HT1080 (cell line): ENCODE data around the gene PPP2R2C. TPM values are rescaled to one million over a fixed set of nuclear protein-coding genes. Genes with fewer than 3 reads are reported as not detected.

ENCODE experiments used
- DNase-seq: peaks from one replicate; pipeline ENCODE4 v3.0.0-alpha.2; 2015; ENCODE audit warnings: low read depth
- polyA plus RNA-seq, 2 experiments: library from polyadenylated mRNA; depleted of rRNA; stranded (reverse); fragments of >200 nt; gene quantifications; 2 replicates each; pipeline ENCODE4 v1.2.3, GENCODE V29; 2015
- total RNA-seq: library from RNA; depleted of rRNA; stranded (reverse); fragments of >200 nt; shearing (Covaris generic); gene quantifications from 2 replicates; pipeline ENCODE4 v1.2.3, GENCODE V29; 2014; rRNA removed

PPP2R2C gene
- total RNA-seq, result 23.5 and 31.7 TPM in 2 replicates
- polyA plus RNA-seq (2015; cell fraction: cytosol; rRNA removed), result 1.4 and 1.7 TPM in 2 replicates
- 0.81 and 0.86 TPM in 2 replicates for polyA plus RNA-seq (2015; cell fraction: nucleus; rRNA removed)

GRCh38 chr4:6472387-6473263 is at the start of gene PPP2R2C:
PPP2R2C (minus strand) TSS chr4:6472614; CDS start chr4:6472229, 385 bp downstream.
- no peak for DNase-seq

- DNase-seq, result no peak
Observed at GRCh38 chr4:6520978-6521377, 48.6 kb upstream of the PPP2R2C start.

GRCh38 chr4:6520051-6520636 is 47.7 kb upstream of the PPP2R2C start:
- no peak for DNase-seq

GRCh38 chr4:6517171-6517570 is 44.8 kb upstream of the PPP2R2C start:
- no peak for DNase-seq

GRCh38 chr4:6516762-6517161 is 44.3 kb upstream of the PPP2R2C start:
- no peak for DNase-seq

- DNase-seq, result no peak
Observed at GRCh38 chr4:6516281-6516680, 43.9 kb upstream of the PPP2R2C start.

GRCh38 chr4:6513678-6514077 is 41.3 kb upstream of the PPP2R2C start:
- no peak for DNase-seq

- DNase-seq, result peak; percentile 23
Observed at GRCh38 chr4:6509587-6509986, 37.2 kb upstream of the PPP2R2C start.

- no peak for DNase-seq
Observed at GRCh38 chr4:6507345-6507744, 34.9 kb upstream of the PPP2R2C start.

- DNase-seq, result no peak
Observed at GRCh38 chr4:6506616-6507140, 34.3 kb upstream of the PPP2R2C start.

GRCh38 chr4:6504900-6505496 is 32.6 kb upstream of the PPP2R2C start:
- no peak for DNase-seq

- no peak for DNase-seq
Observed at GRCh38 chr4:6502747-6503465, 30.5 kb upstream of the PPP2R2C start.

- DNase-seq, result no peak
Observed at GRCh38 chr4:6502147-6502546, 29.7 kb upstream of the PPP2R2C start.

- no peak for DNase-seq
Observed at GRCh38 chr4:6501171-6501570, 28.8 kb upstream of the PPP2R2C start.

GRCh38 chr4:6500481-6501140 is 28.2 kb upstream of the PPP2R2C start:
- DNase-seq, result no peak

GRCh38 chr4:6499238-6499600 is 26.8 kb upstream of the PPP2R2C start:
- DNase-seq, result no peak

GRCh38 chr4:6498511-6499237 is 26.3 kb upstream of the PPP2R2C start:
- no peak for DNase-seq

- no peak for DNase-seq
Observed at GRCh38 chr4:6497796-6498195, 25.4 kb upstream of the PPP2R2C start.

- DNase-seq, result no peak
Observed at GRCh38 chr4:6495736-6496135, 23.3 kb upstream of the PPP2R2C start.

GRCh38 chr4:6495296-6495590 is 22.8 kb upstream of the PPP2R2C start:
- DNase-seq, result no peak
